SKM-1 treated with dmso at 0.1 percent for 144 hours (cell line): ENCODE measurements around the gene LIPM.
A peak's percentile ranks its signal among the peaks of the same experiment; 100 is the strongest.

Experiments used
- DNase-seq: peaks from one replicate; lab custom pipeline; 2025; ENCODE audit not compliant: unreplicated experiment; lab: John Stamatoyannopoulos, UW

The LIPM gene, protein sequence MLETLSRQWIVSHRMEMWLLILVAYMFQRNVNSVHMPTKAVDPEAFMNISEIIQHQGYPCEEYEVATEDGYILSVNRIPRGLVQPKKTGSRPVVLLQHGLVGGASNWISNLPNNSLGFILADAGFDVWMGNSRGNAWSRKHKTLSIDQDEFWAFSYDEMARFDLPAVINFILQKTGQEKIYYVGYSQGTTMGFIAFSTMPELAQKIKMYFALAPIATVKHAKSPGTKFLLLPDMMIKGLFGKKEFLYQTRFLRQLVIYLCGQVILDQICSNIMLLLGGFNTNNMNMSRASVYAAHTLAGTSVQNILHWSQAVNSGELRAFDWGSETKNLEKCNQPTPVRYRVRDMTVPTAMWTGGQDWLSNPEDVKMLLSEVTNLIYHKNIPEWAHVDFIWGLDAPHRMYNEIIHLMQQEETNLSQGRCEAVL

DNA sequence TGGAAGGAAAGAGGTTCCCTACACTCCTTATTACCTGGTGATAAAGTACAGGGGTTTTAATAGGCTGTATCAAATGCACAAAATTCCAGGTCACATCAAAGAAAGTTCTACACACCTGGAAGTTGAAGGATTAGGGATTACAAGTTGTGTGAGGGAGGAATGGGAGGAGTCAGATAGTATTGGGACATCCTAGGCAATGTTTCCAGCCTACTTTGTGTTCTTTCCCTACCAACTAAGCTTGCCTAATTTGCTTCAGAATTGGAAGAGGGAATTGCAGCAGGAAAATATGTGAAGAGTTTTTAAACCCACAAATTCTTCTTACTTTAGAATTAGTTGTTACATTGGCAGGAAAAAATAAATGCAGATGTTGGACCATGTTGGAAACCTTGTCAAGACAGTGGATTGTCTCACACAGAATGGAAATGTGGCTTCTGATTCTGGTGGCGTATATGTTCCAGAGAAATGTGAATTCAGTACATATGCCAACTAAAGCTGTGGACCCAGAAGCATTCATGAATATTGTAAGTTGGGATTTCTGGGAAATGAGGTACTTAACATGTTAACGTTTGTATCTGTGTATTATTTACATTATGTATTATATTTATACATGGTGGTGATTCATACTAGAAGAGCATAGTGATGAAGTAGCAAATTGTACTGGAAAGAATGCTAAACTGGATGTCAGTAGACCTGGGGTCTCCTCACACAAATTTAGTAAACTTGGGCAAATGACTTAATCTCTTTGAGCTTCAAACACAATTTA, at the start of gene LIPM:
Gene LIPM (plus strand): TSS at position 208 of the 763 bp plus-strand sequence. CDS start 167 bp downstream, at position 375.
- DNase-seq = no peak

DNA sequence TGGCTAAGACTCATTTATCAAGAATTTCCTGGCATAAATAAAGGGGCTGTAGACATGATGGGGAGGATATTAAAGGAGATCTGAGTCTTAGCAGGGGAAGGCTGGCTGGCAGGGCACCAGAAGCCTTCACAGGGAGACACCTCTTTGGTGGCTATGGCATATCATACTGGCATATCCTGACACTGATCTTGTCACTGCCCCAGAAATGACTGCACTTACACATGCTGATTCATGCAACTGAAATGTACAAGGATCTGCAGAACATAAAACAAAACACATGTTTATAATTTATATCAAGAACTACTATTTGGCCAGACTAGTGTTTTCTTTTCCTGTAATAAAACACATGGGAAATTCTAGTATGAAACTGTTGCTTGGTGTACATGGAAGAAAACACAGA, 48.2 kb upstream of the LIPM start:
- DNase-seq = no peak

DNA sequence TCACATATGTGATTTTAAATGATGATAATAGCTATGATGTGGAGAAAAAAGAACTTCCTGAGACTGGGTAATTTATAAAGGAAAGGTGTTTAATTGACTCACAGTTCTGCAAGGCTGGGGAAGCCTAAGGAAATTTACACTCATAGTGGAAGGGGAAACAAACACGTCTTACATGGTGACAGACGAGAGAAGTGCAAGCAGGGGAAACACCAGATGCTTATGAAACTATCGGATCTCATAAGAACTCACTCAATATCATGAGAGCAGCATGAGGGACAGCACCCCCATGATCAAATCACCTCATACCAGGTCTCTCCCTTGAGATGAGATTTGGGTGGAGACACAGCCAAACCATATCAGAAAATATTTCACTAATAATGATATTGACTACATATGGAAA, 46.8 kb upstream of the LIPM start:
- no peak for DNase-seq

DNA sequence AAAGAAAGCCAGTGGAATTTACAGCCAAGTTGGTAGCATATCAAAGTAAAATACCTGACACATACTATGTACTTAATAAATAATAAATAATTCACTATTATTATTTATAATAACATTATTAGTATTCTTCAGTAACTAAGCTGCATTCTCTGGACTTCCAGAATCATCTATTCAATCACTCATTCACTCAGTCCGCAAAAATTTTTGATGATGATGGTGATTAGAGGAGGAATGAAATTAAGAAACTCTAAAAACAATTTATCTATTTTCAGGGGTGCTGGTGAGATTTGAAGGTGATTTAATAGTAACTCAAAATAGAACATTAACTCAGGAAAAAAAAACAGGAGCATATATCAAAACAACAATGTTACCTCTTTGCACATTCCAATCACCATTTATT, 45.9 kb upstream of the LIPM start:
- no peak for DNase-seq

DNA sequence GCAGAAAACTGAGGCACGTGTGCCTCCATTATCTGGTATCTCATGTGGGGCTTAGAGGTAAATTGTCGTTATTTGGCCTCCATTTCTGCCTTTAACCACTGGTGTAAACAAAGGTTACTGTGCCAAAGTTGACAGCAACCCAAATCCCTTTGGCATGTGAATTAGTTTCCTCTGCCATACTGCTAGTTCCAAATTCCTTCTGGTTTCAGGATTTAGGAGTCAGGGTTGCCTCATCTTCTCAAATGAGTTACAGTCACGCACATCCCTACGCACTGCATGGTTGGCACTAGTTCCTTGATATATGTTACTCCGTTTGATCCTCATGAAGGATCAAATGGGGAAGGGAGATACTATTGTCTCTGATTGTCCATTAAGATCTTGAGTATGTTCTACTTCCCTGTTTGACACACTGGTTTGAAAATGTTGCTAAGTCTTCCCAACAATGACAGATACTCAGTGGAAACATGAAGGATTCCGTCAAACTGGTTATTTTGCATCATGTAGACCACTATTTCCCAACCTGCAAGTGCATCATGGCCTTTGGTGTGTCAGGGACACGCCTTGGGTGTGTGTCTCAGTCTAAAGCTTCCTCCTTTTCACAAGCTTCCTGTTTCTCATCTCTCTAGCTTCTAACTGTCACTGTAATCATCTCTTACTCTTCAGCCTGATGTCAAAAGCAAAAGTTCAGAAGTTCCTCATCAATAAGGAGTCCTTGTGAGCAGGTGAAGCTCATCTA, 43.0 kb upstream of the LIPM start, which contains the start of gene LIPN:
Gene LIPN (plus strand): TSS at position 655 of the 736 bp plus-strand sequence. CDS start 1,386 bp downstream, outside the sequence.
- DNase-seq = peak; percentile 90

DNA sequence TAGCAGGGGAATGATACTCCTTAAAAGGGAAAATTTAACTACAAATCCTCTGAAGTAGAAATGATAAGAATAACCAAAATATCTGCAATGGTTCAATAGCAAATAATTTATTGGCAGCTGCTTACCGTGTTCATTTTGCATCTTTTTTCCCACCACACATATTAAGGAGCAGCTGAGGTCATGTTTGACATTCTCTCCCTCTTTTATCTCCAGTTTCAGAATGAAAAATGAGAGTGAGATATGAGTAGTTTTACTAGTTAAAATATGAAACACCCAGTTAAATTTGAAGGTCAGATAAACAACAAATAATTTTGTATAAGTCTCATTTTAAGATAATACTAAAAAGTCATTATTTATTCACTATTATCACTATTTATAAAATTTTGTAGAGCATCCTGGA, 39.6 kb upstream of the LIPM start:
- no peak for DNase-seq

DNA sequence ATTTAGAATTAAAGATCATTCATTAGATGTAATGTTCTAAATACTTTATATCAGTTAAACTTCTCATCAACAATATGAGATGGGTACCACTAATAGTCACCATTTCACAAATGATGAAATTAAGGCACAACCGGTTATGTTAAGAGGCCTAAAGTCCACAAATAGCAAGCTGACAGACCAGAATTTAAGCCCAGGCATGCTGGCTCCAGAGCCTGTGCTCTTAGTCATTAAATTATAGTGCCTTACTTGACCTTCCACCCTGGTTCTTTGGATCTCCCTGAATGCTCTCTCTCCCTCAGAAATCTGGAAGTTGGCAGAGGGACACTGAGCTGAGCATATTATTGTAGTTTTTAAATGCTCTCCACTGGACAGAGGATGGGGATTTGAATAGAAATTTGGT, 39.1 kb upstream of the LIPM start:
- no peak for DNase-seq

DNA sequence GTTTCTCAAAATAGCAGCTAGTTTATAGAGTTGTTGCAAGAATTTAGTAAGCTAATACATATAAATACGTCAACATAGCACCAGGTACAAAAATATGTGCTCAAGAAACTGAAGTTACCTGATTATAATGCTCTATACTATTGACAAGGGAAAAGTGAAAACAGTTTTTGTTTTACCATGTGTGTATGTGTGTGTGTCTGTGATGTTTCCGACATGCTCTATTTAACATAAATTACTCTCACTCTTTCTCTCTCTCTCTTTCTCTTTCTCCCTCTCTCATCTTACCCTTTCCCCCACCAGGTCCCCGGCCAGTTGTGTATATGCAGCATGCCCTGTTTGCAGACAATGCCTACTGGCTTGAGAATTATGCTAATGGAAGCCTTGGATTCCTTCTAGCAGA, 38.4 kb upstream of the LIPM start:
- no peak for DNase-seq

DNA sequence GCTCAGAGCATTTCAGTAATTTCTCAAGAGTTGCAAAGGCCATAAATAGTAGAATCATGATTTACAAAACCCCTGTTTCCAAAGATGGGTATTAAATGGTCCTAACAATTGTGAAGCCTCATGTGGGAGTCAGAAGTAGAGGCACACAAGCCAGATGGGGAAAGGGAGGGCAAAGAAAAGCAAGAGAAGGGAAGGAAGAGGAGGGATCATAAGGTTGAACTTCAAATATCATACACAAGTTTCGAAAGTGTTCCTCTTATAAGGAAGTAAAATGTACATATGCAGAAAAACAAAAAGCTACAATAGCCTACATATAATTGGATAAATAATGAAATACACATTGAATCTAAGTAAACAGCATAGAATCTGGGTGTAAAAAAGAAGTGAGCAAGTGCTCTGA, 36.7 kb upstream of the LIPM start:
- no peak for DNase-seq

DNA sequence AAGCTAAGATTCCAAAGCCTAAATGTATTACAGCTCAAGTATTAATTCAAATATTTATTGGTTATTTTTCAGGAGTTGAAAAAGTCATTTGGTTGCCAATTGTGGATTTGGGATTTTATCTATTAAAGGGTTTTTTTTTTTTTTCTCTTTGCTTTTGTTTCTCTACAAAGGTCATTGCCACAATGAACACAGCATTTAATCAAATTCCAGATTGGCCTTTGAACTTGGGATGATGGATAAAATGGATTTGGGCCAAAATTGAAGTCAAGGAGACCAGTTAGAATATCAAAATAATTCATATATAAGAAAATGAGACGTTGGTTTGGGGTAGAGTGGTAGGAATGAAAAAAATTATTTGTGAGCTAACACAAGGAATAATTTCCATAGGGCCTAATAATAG, 33.1 kb upstream of the LIPM start:
- DNase-seq = no peak

DNA sequence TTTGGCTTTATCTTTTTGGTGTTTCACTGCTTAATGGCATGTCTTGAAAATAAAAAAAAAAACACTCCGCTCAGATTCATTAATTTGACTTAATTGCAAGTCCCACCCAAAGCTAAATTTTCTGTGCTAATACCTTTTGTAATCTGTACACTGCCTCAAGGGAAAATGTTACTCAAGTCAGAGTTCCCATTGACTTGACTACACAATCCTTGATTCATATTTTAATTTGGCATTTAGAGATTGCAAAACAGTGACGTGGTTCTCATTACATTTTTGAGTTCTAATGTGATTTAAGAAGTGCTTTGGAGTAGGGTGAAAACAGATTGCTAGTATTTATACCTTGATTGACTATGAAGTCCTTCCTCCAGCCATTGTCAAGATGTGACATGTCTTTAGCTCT, 21.3 kb upstream of the LIPM start:
- DNase-seq = no peak

DNA sequence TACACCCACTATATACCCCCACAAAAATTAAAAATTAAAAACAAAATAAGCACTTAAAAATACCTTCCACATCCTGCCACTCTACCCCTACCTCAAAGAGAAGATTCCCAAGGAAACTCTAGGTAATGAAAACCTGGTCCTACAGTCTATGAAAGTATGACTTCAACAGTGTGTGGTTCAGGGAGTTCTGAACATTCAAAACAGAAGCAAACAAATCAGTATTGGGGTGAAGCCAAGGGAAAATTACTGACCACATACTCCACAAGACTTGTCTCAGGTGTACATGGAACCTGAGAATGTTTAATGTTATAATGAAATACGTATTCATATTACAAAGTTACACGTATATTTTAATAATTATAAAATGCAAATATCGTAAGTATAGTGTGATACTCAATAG, 20.3 kb upstream of the LIPM start:
- no peak for DNase-seq

DNA sequence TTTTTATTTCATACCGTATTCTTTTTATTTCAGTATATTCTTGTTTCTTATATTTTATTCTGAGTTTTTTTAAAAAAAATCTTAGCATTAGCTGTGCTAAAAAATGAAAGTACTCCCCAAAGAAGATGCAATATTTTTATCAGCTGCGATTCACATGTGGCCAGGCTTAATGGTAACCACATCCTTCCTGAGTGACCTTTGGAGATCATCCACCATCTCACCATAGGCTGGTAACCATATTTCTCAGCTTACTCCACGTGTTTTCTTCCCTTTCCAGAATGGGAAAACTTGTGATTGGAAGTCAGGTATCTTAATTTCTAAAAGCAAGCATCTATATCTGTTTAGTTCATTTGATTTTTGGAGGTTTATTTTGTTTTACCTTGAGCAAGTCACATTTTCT, 18.8 kb upstream of the LIPM start:
- DNase-seq = no peak

DNA sequence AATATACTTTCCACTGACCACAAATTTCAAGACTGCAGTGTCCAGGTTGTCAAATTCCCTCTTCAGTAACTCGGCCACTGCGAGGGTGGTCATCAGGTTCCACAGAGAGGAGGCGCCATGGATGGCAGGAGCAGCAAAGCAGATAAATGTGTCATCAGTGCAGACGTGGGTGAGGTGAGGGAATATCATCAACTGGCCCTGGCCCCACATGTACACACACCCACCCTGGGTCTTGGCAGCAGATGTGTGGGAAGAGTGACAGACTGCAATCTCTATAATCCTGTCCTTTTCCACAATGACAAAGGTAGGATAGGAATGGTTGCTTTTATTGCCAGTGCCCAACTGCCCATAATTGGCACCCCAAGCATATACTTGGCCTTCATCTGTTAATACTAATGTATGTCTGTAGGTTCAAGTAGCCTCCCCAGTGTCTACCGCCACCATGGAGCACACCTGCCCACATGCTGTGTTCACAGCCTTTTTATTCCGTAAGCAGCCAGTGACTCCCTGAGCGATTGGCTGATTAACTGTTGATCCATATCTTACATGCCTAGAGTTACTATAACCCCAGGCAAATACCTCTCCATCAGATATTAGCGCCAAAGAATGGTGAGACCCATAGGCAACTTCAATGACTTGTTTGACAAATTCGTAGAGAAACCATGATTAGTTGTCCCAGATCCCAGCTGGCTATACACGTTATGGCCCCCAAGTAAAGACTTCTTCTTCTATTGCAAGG, 16.3 kb upstream of the LIPM start:
- no peak for DNase-seq

DNA sequence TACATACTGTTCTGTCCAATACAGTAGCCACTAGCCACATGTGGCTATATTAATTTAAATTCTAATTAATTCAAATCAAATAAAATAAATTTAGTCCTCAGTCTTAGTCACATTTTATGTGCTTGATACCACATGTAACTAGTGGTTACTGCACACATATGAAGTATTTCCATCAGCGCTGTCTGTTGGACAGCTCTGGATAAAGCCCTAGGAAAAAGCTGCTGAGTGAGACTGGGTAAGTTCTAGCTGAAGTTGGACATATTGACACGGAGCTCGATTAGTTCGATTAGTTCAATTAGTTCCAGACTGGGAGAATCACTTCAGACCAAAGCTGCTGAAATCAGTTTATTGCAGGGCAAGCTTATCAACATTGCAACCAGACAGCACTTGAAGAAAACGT, 15.1 kb upstream of the LIPM start:
- DNase-seq = no peak

DNA sequence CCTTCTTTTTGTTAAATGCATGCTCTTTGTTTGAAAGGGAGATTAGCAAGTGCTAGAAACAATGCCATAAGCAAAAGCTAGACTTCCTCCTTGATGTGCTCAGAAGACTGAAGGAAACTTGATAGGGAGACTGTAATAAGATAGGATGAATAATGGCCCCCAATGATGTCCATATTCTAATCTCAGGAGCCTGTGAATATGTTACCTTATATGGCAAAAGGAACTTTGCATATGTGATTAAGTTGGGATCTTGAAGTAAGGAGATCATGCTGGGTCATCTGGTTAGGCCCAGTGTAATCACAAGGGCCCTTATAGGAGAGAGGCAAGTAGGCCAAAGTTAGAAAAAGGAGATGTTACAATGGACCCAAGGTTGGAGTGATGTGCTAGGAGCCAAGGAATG, 13.6 kb upstream of the LIPM start:
- no peak for DNase-seq

DNA sequence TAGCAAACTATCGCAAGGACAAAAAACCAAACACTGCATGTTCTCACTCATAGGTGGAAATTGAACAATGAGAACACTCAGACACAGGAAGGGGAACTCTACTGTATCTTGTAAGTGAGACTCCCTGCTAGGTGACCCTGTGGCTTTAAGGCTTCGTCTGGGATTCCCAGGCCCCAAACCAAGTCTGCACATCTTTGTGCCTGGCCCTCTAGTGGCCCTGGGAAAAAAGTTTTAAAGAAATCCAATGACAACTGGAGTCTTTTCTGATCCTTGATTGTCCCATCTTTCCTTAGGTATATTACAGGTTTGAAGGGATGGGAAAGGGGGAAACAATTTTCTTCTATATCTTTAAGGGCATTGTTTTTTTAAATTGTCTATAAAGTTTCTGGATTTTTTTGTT, 10.6 kb upstream of the LIPM start:
- peak; percentile 20 for DNase-seq

DNA sequence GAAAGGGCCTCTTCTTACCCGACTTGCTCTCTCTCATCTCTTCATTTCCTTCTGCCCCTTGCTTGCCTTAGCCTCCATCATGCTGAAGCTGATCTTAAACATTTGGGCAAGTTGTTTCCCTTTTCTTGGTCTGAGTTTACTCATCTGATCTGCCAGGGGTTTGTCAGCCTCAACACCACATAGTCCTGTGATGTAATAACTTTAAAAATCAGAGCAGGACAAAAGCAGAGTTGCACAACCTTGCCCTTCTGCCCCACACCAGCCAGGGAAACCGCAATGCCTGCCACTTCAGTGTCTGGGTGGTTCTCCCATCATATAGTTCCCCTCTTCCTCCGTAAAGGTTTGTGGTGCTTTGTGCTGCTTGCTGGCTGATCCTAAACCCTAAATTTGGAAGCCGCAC, 9.9 kb upstream of the LIPM start:
- DNase-seq = peak; percentile 92

DNA sequence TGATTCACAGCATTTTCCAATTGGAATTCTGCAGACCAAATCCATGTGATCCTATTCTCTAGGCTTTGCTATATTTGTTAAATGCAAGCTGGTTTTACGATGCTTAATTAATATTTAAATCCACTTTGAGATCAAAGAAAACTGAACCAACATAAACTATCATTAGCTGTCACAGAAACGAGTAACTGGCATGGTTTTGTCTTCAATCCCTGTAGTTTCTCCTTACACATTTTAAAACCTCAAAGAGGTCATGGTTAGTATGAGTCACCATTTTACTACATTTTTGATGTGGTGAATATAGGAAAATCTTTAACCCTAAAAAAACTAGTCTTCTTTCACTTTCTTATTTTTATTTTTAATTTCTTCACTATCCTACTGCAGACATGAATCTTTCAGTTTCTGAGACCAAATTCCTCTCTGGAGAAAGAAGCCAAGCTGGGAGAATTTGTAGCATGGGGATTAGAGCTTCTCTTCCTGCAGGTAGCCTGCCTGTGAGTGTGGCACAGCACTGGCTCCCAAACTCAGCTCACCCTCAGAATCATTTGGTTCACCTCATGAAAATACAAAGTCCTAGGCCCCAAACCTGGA, 8.7 kb upstream of the LIPM start:
- no peak for DNase-seq

DNA sequence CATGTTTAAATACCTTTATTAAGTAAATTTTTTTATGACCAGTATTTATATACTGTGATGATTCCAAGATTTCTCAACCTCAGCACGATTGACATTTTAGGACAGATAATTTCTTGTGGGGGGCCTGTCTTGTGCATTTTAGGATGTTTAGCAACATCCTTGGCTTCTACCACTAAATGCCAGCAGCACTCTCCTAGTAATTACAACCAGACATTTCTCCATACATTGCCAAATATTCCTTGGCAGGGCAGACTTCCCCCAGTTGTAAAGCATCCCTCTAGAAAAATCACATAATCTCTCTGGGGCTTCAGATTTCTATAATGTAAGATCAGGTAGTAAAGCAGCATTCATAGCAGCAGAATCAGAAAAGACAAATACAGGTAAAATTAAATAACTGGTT, 7.8 kb upstream of the LIPM start:
- DNase-seq = no peak
